Esophagus squamous epithelium (tissue), 5 donors: ENCODE measurements around the gene COL1A2. TPM values are rescaled to one million over a fixed set of nuclear protein-coding genes. Genes with fewer than 3 reads are reported as not detected.

Experiments
- DNase-seq: peaks from one replicate; lab custom pipeline; 2025; lab: John Stamatoyannopoulos, UW
- H3K27ac ChIP-seq, 4 donors: fragments of 200-600 bp; sonication (generic); one replicate each; pipeline ENCODE4 v1.5.1; 2016 to 2019; ENCODE audit warnings: mild to moderate bottlenecking in 1 of 4
- H3K27me3 ChIP-seq, 4 donors: fragments of 200-600 bp; sonication (generic); 1 replicate in 3 of 4; 2 replicates in 1 of 4; pipeline versions ENCODE4 v1.5.1 to v1.6.0; 2017 to 2021; ENCODE audit warnings: antibody characterized with exemption in 1 of 4
- H3K36me3 ChIP-seq, 3 donors: fragments of 200-600 bp; sonication (generic); one replicate each; pipeline ENCODE4 v1.5.1; 2016 to 2019
- H3K4me1 ChIP-seq, 3 donors: fragments of 200-600 bp; sonication (generic); one replicate each; pipeline ENCODE4 v1.5.1; 2017 to 2019
- H3K4me3 ChIP-seq, 4 donors: fragments of 200-600 bp; sonication (generic); 1 replicate in 3 of 4; 2 replicates in 1 of 4; pipeline ENCODE4 v1.5.1; 2016 to 2019; ENCODE audit warnings: mild to moderate bottlenecking in 2 of 4, moderate library complexity in 1 of 4
- H3K9me3 ChIP-seq, 3 donors: fragments of 200-600 bp; sonication (generic); one replicate each; pipeline ENCODE4 v1.5.1; 2016 to 2019
- POLR2A ChIP-seq, 4 donors: fragments of 450-650 bp; IDR thresholded peaks; one replicate each; pipeline ENCODE4 v1.6.1; 2017; ENCODE audit warnings: antibody characterized with exemption in 4 of 4, mild to moderate bottlenecking in 4 of 4, moderate library complexity in 3 of 4
- whole genome bisulfite sequencing, 2 donors: methylation state at CpG; one replicate each; pipeline ENCODE4 v1.1.5; 2018; 5-methylcytosine and 5-hydroxymethylcytosine counted together
- intact Hi-C: fragments of 100-400 bp; cut with DNase I; formaldehyde crosslinking; loops from one replicate; pipeline ENCODE4 v1.15.0; 2022
- total RNA-seq, 4 donors: library from RNA; depleted of rRNA; stranded (reverse); fragments of >200 nt; gene quantifications; one replicate each; pipeline ENCODE4 v1.1.0, GENCODE V29; 2016
- TF ChIP-seq, protein P1 (sequence below), 6 experiments: fragments of 450-650 bp in 4 of 6; fragments of 200-600 bp in 2 of 6; sonication (generic) in 2 of 6; IDR thresholded peaks; one replicate each; pipeline ENCODE4 v1.5.1; 2016 to 2019; ENCODE audit warnings: antibody characterized with exemption in 6 of 6, mild to moderate bottlenecking in 4 of 6, moderate library complexity in 4 of 6
- donor health status: DM: yes; HTN: yes; CAD: no.

The COL1A2 gene
- total RNA-seq, 4 donors from 2014 or later, result 18.8 to 129 (median 44.3) TPM

DNA sequence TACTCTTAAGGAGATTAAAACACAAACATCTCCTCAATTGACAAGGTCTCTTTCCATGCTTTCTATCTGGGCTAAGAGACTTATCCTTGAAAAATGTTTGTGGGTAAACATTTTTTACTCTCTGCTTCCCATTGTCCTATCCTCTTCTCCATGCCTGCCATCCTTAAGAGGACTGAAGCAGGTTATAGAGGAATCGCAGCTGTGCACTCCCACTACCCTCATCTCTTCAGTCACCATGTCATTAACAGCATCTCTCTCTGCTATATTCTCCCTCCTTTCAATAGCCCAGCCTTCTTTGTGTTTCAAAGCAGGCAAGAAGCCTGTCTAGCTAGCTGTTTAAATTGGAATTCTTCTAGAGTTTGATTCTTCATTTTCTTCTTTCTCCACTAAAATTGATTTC is 22.6 kb downstream of the COL1A2 start:
- H3K4me3 ChIP-seq, result no peak overlapping the region
- no peaks in the 10 kb centered on the region for H3K9me3 ChIP-seq
- peaks cover 0 to 19% (median 0%) of the 10 kb centered on the region in 3 donors for H3K4me1 ChIP-seq
- no peak for DNase-seq
- peak overlapping the region in 2 of 4 donors; percentile 46 to 59 for H3K27ac ChIP-seq
- no peaks in the 10 kb centered on the region for H3K27me3 ChIP-seq
- peaks cover 0 to 45% (median 0%) of the 10 kb centered on the region in 3 donors for H3K36me3 ChIP-seq
- 56 to 64% methylated on average over 1 of the region's 1 CpG for WGBS, 2 donors
- TF ChIP-seq POLR2A (IDR thresholded peaks at IDR 0.05), result no peak
- TF ChIP-seq, protein P1, sequence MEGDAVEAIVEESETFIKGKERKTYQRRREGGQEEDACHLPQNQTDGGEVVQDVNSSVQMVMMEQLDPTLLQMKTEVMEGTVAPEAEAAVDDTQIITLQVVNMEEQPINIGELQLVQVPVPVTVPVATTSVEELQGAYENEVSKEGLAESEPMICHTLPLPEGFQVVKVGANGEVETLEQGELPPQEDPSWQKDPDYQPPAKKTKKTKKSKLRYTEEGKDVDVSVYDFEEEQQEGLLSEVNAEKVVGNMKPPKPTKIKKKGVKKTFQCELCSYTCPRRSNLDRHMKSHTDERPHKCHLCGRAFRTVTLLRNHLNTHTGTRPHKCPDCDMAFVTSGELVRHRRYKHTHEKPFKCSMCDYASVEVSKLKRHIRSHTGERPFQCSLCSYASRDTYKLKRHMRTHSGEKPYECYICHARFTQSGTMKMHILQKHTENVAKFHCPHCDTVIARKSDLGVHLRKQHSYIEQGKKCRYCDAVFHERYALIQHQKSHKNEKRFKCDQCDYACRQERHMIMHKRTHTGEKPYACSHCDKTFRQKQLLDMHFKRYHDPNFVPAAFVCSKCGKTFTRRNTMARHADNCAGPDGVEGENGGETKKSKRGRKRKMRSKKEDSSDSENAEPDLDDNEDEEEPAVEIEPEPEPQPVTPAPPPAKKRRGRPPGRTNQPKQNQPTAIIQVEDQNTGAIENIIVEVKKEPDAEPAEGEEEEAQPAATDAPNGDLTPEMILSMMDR (IDR thresholded peaks at IDR 0.05), result no peak
- intact Hi-C loops, result no loop called here

DNA sequence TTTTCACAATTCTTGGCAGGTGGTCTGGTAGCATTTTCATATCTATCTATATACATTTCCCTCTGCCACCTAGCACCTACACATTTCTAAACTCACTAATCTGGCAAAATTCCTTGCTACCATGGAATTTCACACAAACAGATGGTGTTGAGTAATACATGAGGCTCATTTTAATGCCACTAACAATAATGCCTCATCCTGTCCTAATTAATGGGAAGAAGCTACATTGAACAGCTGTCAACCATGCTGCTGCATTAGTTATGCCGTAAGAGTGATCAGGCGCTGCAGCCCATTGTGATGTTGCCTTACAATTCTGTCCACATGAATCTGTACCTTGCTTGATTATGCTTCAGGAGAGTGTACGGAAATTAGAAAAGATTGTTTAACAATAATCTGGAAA is 23.2 kb downstream of the COL1A2 start:
- Histone ChIP-seq H3K36me3 (peaks cover 0 to 42% (median 0%) of the 10 kb centered on the region in 3 donors), H3K27ac (peak overlapping the region in 2 of 4 donors; percentile 46 to 59), H3K9me3 (no peaks in the 10 kb centered on the region), H3K27me3 (no peaks in the 10 kb centered on the region), H3K4me1 (peaks cover 0 to 13% (median 0%) of the 10 kb centered on the region in 3 donors), H3K4me3 (no peak overlapping the region)
- DNase-seq, result no peak
- intact Hi-C loops, result no loop called here
- 69 to 92% methylated on average over 3 of the region's 3 CpGs for WGBS, 2 donors
- no peak for TF ChIP-seq POLR2A (IDR thresholded peaks at IDR 0.05)
- TF ChIP-seq, protein P1 (IDR thresholded peaks at IDR 0.05), result no peak

DNA sequence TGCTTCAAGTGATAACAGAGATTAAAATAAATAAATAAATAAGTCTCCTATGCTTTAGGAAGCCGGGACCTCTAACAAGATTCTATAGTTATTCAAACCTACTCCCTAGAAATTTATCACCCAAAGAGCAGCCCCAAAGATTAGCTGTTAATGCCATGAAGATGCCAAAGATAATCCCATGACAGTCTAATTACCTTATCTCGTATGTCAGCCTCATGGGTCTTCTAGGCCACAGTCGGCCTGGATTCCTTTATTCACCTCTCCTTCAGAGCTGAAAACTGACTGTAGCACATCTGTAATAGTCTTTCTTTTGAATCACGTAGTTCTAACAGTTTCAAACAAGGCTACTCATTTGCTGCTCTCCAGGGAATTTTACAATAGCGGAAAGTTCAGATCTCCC is 24.2 kb downstream of the COL1A2 start:
- DNase-seq, result no peak
- TF ChIP-seq, protein P1 (IDR thresholded peaks at IDR 0.05), result no peak
- no peak for TF ChIP-seq POLR2A (IDR thresholded peaks at IDR 0.05)
- intact Hi-C loops, result no loop called here
- peak overlapping the region in 3 of 4 donors; percentile 27 to 49 (median 47) for H3K27ac ChIP-seq
- H3K9me3 ChIP-seq, result no peaks in the 10 kb centered on the region
- peaks cover 0 to 3% (median 0%) of the 10 kb centered on the region in 3 donors for H3K4me1 ChIP-seq
- no peaks in the 10 kb centered on the region for H3K27me3 ChIP-seq
- H3K36me3 ChIP-seq, result peaks cover 0 to 49% (median 0%) of the 10 kb centered on the region in 3 donors
- no peak overlapping the region for H3K4me3 ChIP-seq
- WGBS, 2 donors, result 42 to 47% methylated on average over 5 of the region's 5 CpGs

DNA sequence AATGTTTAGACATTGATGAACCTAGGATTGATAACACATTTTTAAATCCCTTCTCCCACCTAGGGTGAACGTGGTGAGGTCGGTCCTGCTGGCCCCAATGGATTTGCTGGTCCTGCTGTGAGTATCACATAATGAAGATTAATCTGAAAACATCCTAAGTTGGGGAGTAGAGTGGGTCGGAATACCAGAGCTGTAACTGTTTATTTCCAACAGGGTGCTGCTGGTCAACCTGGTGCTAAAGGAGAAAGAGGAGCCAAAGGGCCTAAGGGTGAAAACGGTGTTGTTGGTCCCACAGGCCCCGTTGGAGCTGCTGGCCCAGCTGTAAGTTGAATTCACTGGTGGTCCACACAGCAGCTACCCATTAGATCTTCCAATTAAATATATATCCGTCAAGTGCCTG is 25.6 kb downstream of the COL1A2 start:
- no peak overlapping the region for H3K4me3 ChIP-seq
- no peak for TF ChIP-seq POLR2A (IDR thresholded peaks at IDR 0.05)
- TF ChIP-seq, protein P1 (IDR thresholded peaks at IDR 0.05), result no peak
- H3K9me3 ChIP-seq, result no peaks in the 10 kb centered on the region
- DNase-seq, result no peak
- H3K4me1 ChIP-seq, result no peaks in the 10 kb centered on the region
- H3K27ac ChIP-seq, result peak overlapping the region in 2 of 4 donors; percentile 24 to 31
- intact Hi-C loops, result no loop called here
- H3K36me3 ChIP-seq, result peaks cover 0 to 63% (median 0%) of the 10 kb centered on the region in 3 donors
- 54 to 66% methylated on average over 6 of the region's 6 CpGs for WGBS, 2 donors
- no peaks in the 10 kb centered on the region for H3K27me3 ChIP-seq

DNA sequence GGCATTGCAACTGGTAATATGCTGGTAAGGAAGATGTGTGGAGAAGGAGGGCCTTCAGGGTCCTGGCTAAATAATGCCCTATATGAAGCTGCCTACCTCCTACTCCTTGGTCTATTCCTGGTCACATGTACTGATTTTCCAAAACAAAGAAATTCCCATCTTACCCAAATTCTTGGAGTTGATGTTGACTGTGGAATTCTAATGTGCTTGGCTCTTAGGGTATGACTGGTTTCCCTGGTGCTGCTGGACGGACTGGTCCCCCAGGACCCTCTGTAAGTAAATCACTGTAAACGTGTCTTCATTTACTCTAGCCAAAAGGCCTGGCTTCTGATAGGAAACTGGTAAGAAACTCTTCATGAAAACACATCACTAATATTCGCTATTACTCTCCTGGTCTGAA is 27.0 kb downstream of the COL1A2 start:
- TF ChIP-seq, protein P1 (IDR thresholded peaks at IDR 0.05), result no peak
- no peak for TF ChIP-seq POLR2A (IDR thresholded peaks at IDR 0.05)

More for the DNA sequence above, 27.0 kb downstream of the COL1A2 start:
- Histone ChIP-seq H3K27ac (peak overlapping the region in 2 of 4 donors; percentile 22 to 71), H3K9me3 (no peaks in the 10 kb centered on the region), H3K4me3 (no peak overlapping the region), H3K36me3 (peaks cover 0 to 76% (median 0%) of the 10 kb centered on the region in 3 donors), H3K27me3 (no peaks in the 10 kb centered on the region), H3K4me1 (no peaks in the 10 kb centered on the region)
- intact Hi-C loops, result no loop called here
- DNase-seq, result no peak
- WGBS, 2 donors, result 55 to 72% methylated on average over 3 of the region's 3 CpGs
